Measurements from ENCODE around the gene TRIM39.

The TRIM39 gene

DNA sequence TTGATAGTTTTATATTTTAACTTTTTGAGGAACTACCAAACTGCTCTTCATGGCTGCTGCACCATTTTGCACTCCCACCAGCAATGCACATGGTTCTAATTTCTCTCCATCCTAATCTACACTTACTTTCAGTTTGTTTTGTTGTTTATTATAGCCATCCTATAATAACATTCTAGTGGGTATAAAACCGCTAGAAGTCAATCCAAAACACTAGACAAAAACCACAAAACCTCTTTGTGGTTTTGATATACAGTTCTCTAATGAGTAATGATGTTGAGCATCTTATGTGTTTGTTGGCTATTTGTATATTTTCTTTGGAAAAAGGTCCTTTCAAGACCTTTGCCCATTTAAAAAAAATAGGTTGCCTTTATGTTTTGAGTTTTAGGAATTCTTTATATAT, 23.8 kb downstream of the TRIM39 start:
- TF ChIP-seq, protein P1, sequence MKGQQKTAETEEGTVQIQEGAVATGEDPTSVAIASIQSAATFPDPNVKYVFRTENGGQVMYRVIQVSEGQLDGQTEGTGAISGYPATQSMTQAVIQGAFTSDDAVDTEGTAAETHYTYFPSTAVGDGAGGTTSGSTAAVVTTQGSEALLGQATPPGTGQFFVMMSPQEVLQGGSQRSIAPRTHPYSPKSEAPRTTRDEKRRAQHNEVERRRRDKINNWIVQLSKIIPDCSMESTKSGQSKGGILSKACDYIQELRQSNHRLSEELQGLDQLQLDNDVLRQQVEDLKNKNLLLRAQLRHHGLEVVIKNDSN (IDR thresholded peaks at IDR 0.05), result no peak
- no peak for TF ChIP-seq CREB1 (IDR thresholded peaks at IDR 0.05; ENCODE audit: low read depth)
- no peak for TF ChIP-seq TEAD4 (IDR thresholded peaks at IDR 0.05)
- TF ChIP-seq YY1 (IDR thresholded peaks at IDR 0.05; ENCODE audit: low read depth), result no peak
- no peak for TF ChIP-seq TCF12 (IDR thresholded peaks at IDR 0.05; ENCODE audit: low read depth)
- no peak for TF ChIP-seq EGR1 (IDR thresholded peaks at IDR 0.05)
- TF ChIP-seq ZBTB7A (IDR thresholded peaks at IDR 0.05; ENCODE audit: low read depth), result no peak
- TF ChIP-seq NFIC (IDR thresholded peaks at IDR 0.05), result no peak
- no peak for TF ChIP-seq TAF1 (IDR thresholded peaks at IDR 0.05; ENCODE audit: low read depth)
- TF ChIP-seq EP300 (IDR thresholded peaks at IDR 0.05; ENCODE audit: borderline replicate concordance), result no peak
- TF ChIP-seq MAX (IDR thresholded peaks at IDR 0.05), result no peak

DNA sequence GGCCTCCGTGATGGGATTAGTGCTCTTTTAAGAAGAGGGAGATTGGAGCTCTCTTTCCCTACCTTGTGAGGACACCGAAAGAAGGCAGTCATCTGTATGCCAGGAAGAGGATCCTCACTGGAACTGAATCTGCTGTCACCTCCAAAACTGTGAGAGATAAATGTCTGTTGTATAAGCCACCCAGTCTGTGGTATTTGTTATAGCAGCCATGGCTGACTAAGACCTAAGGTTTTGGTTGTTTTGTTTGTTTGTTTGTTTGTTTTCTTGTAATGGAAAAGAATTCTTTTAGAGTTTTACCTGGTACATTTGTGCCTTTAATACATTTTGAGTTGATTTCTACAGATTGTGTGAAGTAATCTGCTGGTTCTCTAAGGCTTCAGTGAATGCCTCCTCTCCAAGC, 25.8 kb downstream of the TRIM39 start:
- TF ChIP-seq EP300 (IDR thresholded peaks at IDR 0.05; ENCODE audit: borderline replicate concordance), result no peak
- TF ChIP-seq RAD21 (IDR thresholded peaks at IDR 0.05; ENCODE audit: low read depth), result no peak
- TF ChIP-seq TCF12 (IDR thresholded peaks at IDR 0.05; ENCODE audit: low read depth), result no peak
- no peak for TF ChIP-seq YY1 (IDR thresholded peaks at IDR 0.05; ENCODE audit: low read depth)
- no peak for TF ChIP-seq TAF1 (IDR thresholded peaks at IDR 0.05; ENCODE audit: low read depth)
- TF ChIP-seq, protein P2, sequence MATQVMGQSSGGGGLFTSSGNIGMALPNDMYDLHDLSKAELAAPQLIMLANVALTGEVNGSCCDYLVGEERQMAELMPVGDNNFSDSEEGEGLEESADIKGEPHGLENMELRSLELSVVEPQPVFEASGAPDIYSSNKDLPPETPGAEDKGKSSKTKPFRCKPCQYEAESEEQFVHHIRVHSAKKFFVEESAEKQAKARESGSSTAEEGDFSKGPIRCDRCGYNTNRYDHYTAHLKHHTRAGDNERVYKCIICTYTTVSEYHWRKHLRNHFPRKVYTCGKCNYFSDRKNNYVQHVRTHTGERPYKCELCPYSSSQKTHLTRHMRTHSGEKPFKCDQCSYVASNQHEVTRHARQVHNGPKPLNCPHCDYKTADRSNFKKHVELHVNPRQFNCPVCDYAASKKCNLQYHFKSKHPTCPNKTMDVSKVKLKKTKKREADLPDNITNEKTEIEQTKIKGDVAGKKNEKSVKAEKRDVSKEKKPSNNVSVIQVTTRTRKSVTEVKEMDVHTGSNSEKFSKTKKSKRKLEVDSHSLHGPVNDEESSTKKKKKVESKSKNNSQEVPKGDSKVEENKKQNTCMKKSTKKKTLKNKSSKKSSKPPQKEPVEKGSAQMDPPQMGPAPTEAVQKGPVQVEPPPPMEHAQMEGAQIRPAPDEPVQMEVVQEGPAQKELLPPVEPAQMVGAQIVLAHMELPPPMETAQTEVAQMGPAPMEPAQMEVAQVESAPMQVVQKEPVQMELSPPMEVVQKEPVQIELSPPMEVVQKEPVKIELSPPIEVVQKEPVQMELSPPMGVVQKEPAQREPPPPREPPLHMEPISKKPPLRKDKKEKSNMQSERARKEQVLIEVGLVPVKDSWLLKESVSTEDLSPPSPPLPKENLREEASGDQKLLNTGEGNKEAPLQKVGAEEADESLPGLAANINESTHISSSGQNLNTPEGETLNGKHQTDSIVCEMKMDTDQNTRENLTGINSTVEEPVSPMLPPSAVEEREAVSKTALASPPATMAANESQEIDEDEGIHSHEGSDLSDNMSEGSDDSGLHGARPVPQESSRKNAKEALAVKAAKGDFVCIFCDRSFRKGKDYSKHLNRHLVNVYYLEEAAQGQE (IDR thresholded peaks at IDR 0.05; ENCODE audit: low read depth), result no peak
- no peak for TF ChIP-seq CEBPB (IDR thresholded peaks at IDR 0.05)
- no peak for TF ChIP-seq EGR1 (IDR thresholded peaks at IDR 0.05)
- TF ChIP-seq ZBTB7A (IDR thresholded peaks at IDR 0.05; ENCODE audit: low read depth), result no peak
- no peak for TF ChIP-seq FOXM1 (IDR thresholded peaks at IDR 0.05; ENCODE audit: borderline replicate concordance, low read depth)
- TF ChIP-seq TEAD4 (IDR thresholded peaks at IDR 0.05), result no peak
- no peak for TF ChIP-seq NFIC (IDR thresholded peaks at IDR 0.05)

- TF ChIP-seq CEBPB (IDR thresholded peaks at IDR 0.05) (no peak), ZBTB7A (IDR thresholded peaks at IDR 0.05; ENCODE audit: low read depth) (no peak), EGR1 (IDR thresholded peaks at IDR 0.05) (no peak)
- TF ChIP-seq, protein P1 (IDR thresholded peaks at IDR 0.05), result no peak
Measured at GRCh38 chr6:30355281-30355680, 28.6 kb downstream of the TRIM39 start.

- TF ChIP-seq NFIC (IDR thresholded peaks at IDR 0.05), result no peak
Measured at GRCh38 chr6:30356536-30356935, 29.8 kb downstream of the TRIM39 start.

GRCh38 chr6:30357678-30358540, 31.2 kb downstream of the TRIM39 start:
- no peak for TF ChIP-seq TEAD4 (IDR thresholded peaks at IDR 0.05)
- peak; percentile 60 for TF ChIP-seq RAD21 (IDR thresholded peaks at IDR 0.05; ENCODE audit: low read depth)
- no peak for TF ChIP-seq EP300 (IDR thresholded peaks at IDR 0.05; ENCODE audit: borderline replicate concordance)

DNA sequence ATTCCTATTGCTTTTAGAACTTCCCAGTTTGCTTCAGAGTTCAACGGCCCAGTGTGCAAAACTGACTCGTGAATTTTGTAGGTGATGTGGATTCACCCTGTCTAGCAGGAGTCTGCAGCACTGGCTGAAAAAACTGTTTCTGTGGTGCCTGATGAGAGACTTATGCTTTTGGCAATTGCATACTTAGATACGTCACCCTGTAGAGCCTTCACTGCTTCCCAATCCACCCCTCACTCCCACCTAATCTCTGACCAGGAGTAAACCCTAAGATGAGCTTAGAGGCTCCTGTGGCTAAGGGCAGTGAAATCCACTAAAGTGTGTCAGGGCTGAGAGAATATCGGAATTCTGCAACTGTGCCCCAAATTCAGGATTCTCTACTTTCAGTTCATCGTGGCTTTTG, 32.5 kb downstream of the TRIM39 start:
- no peak for TF ChIP-seq EGR1 (IDR thresholded peaks at IDR 0.05)
- no peak for TF ChIP-seq TCF12 (IDR thresholded peaks at IDR 0.05; ENCODE audit: low read depth)
- no peak for TF ChIP-seq TAF1 (IDR thresholded peaks at IDR 0.05; ENCODE audit: low read depth)
- no peak for TF ChIP-seq FOXM1 (IDR thresholded peaks at IDR 0.05; ENCODE audit: borderline replicate concordance, low read depth)
- TF ChIP-seq NFIC (IDR thresholded peaks at IDR 0.05), result no peak
- TF ChIP-seq YY1 (IDR thresholded peaks at IDR 0.05; ENCODE audit: low read depth), result no peak
- TF ChIP-seq, protein P2 (IDR thresholded peaks at IDR 0.05; ENCODE audit: low read depth), result no peak
- no peak for TF ChIP-seq ZBTB7A (IDR thresholded peaks at IDR 0.05; ENCODE audit: low read depth)
- TF ChIP-seq, protein P1 (IDR thresholded peaks at IDR 0.05), result no peak
- no peak for TF ChIP-seq CEBPB (IDR thresholded peaks at IDR 0.05)
- TF ChIP-seq MAX (IDR thresholded peaks at IDR 0.05), result no peak
- TF ChIP-seq CREB1 (IDR thresholded peaks at IDR 0.05; ENCODE audit: low read depth), result no peak
- TF ChIP-seq TEAD4 (IDR thresholded peaks at IDR 0.05), result no peak
- TF ChIP-seq EP300 (IDR thresholded peaks at IDR 0.05; ENCODE audit: borderline replicate concordance), result no peak
